Activated CD4-positive, alpha-beta T cell treated with anti-CD3 and anti-CD28 coated beads, Interleukin-2, amount 50 U/mL, for 1 hour (primary cell): ENCODE measurements around the gene PRDX3.

Experiments
- DNase-seq: peaks from one replicate; pipeline ENCODE4 v3.0.0-alpha.2; 2020

The PRDX3 gene

GRCh38 chr10:119118231-119118630 is 60.4 kb downstream of the PRDX3 start:
- DNase-seq = no peak
